ENCODE measurements around the gene GALNT10. TPM values are rescaled to one million over a fixed set of nuclear protein-coding genes. Genes with fewer than 3 reads are reported as not detected.

GALNT10 gene
- total and polyA plus RNA-seq, 2 experiments from 2014 or later: 3.2 to 12.9 TPM

DNA sequence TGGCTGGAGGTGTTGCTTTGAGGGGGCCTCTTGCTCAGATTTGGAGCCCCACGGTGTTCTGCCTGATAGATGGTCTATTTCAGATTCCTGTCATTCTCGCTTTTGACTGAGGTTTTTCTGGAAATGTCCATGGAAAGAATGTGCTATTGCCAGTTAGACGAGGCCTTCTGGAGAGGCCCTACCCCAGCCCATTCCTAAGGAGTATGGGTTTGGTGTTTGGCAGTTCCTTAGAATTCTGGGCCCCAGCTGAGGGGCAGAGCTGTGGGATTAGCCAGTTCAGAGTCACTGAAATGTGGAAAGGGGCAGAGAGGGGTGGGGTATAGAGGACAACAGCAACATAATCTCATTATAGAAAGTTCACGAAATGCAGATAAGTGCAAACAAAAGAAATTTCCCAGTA is 50.5 kb downstream of the GALNT10 start:
- H2AFZ ChIP-seq: no peak overlapping the region
- no peaks in the 10 kb centered on the region for H3K36me3 Mint-ChIP-seq (ENCODE audit: low read depth)
- ATAC-seq (no peak), DNase-seq (ENCODE audit: low spot score) (no peak)
- TF ChIP-seq CREB1 (CRISPR knock-in tag; IDR thresholded peaks at IDR 0.05; ENCODE audit: low read depth) (no peak), POLR2AphosphoS5 (IDR thresholded peaks at IDR 0.05; ENCODE audit: low read depth) (no peak), JUNB (IDR thresholded peaks at IDR 0.05; ENCODE audit: unreplicated experiment) (no peak), STAT1 (IDR thresholded peaks at IDR 0.05; ENCODE audit: unreplicated experiment) (no peak), NANOG (IDR thresholded peaks at IDR 0.05; ENCODE audit: borderline replicate concordance) (no peak)
- TF ChIP-seq, protein P1, sequence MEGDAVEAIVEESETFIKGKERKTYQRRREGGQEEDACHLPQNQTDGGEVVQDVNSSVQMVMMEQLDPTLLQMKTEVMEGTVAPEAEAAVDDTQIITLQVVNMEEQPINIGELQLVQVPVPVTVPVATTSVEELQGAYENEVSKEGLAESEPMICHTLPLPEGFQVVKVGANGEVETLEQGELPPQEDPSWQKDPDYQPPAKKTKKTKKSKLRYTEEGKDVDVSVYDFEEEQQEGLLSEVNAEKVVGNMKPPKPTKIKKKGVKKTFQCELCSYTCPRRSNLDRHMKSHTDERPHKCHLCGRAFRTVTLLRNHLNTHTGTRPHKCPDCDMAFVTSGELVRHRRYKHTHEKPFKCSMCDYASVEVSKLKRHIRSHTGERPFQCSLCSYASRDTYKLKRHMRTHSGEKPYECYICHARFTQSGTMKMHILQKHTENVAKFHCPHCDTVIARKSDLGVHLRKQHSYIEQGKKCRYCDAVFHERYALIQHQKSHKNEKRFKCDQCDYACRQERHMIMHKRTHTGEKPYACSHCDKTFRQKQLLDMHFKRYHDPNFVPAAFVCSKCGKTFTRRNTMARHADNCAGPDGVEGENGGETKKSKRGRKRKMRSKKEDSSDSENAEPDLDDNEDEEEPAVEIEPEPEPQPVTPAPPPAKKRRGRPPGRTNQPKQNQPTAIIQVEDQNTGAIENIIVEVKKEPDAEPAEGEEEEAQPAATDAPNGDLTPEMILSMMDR (conservative IDR thresholded peaks at IDR 0.05; ENCODE audit: low read depth in 2 of 2): no peak
- TF ChIP-seq, protein P2, sequence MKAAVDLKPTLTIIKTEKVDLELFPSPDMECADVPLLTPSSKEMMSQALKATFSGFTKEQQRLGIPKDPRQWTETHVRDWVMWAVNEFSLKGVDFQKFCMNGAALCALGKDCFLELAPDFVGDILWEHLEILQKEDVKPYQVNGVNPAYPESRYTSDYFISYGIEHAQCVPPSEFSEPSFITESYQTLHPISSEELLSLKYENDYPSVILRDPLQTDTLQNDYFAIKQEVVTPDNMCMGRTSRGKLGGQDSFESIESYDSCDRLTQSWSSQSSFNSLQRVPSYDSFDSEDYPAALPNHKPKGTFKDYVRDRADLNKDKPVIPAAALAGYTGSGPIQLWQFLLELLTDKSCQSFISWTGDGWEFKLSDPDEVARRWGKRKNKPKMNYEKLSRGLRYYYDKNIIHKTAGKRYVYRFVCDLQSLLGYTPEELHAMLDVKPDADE (IDR thresholded peaks at IDR 0.05): no peak
- TF ChIP-seq, protein P3, sequence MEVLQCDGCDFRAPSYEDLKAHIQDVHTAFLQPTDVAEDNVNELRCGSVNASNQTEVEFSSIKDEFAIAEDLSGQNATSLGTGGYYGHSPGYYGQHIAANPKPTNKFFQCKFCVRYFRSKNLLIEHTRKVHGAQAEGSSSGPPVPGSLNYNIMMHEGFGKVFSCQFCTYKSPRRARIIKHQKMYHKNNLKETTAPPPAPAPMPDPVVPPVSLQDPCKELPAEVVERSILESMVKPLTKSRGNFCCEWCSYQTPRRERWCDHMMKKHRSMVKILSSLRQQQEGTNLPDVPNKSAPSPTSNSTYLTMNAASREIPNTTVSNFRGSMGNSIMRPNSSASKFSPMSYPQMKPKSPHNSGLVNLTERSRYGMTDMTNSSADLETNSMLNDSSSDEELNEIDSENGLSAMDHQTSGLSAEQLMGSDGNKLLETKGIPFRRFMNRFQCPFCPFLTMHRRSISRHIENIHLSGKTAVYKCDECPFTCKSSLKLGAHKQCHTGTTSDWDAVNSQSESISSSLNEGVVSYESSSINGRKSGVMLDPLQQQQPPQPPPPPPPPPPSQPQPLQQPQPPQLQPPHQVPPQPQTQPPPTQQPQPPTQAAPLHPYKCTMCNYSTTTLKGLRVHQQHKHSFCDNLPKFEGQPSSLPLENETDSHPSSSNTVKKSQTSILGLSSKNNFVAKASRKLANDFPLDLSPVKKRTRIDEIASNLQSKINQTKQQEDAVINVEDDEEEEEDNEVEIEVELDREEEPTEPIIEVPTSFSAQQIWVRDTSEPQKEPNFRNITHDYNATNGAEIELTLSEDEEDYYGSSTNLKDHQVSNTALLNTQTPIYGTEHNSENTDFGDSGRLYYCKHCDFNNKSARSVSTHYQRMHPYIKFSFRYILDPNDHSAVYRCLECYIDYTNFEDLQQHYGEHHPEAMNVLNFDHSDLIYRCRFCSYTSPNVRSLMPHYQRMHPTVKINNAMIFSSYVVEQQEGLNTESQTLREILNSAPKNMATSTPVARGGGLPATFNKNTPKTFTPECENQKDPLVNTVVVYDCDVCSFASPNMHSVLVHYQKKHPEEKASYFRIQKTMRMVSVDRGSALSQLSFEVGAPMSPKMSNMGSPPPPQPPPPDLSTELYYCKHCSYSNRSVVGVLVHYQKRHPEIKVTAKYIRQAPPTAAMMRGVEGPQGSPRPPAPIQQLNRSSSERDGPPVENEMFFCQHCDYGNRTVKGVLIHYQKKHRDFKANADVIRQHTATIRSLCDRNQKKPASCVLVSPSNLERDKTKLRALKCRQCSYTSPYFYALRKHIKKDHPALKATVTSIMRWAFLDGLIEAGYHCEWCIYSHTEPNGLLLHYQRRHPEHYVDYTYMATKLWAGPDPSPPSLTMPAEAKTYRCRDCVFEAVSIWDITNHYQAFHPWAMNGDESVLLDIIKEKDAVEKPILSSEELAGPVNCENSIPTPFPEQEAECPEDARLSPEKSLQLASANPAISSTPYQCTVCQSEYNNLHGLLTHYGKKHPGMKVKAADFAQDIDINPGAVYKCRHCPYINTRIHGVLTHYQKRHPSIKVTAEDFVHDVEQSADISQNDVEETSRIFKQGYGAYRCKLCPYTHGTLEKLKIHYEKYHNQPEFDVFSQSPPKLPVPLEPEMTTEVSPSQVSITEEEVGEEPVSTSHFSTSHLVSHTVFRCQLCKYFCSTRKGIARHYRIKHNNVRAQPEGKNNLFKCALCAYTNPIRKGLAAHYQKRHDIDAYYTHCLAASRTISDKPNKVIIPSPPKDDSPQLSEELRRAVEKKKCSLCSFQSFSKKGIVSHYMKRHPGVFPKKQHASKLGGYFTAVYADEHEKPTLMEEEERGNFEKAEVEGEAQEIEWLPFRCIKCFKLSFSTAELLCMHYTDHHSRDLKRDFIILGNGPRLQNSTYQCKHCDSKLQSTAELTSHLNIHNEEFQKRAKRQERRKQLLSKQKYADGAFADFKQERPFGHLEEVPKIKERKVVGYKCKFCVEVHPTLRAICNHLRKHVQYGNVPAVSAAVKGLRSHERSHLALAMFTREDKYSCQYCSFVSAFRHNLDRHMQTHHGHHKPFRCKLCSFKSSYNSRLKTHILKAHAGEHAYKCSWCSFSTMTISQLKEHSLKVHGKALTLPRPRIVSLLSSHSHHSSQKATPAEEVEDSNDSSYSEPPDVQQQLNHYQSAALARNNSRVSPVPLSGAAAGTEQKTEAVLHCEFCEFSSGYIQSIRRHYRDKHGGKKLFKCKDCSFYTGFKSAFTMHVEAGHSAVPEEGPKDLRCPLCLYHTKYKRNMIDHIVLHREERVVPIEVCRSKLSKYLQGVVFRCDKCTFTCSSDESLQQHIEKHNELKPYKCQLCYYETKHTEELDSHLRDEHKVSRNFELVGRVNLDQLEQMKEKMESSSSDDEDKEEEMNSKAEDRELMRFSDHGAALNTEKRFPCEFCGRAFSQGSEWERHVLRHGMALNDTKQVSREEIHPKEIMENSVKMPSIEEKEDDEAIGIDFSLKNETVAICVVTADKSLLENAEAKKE (CRISPR knock-in tag; IDR thresholded peaks at IDR 0.05): no peak
- no peaks in the 10 kb centered on the region for H3K9me3 Mint-ChIP-seq
- no peak overlapping the region for H3K4me3 Mint-ChIP-seq
- no peak overlapping the region for H3K27ac ChIP-seq (ENCODE audit: low read depth)
- H3K27me3 Mint-ChIP-seq (ENCODE audit: insufficient read depth, low read depth, poor library complexity): peaks cover 2% of the 10 kb centered on the region
- H3F3A ChIP-seq (replicated peaks; ENCODE audit: low read depth): no peaks in the 10 kb centered on the region
- no peak overlapping the region for H3K4me2 ChIP-seq
- no peak overlapping the region for H3K4me3 ChIP-seq
- H3K79me2 ChIP-seq (replicated peaks; ENCODE audit: insufficient read depth): no peaks in the 10 kb centered on the region
- no peaks in the 10 kb centered on the region; the same call in 1 of the 2 replicates for H3K9me2 ChIP-seq (ENCODE audit: insufficient read depth)
- H3K36me3 ChIP-seq (ENCODE audit: insufficient read depth): no peaks in the 10 kb centered on the region
- peak overlapping the region; percentile 67; the same call in 1 of the 2 replicates for H3K27ac Mint-ChIP-seq
- H3K27me3 ChIP-seq (ENCODE audit: insufficient read depth): no peaks in the 10 kb centered on the region
- peaks cover 30% of the 10 kb centered on the region for H3K4me1 Mint-ChIP-seq
- H3K4me1 ChIP-seq (ENCODE audit: insufficient read depth): peaks cover 8% of the 10 kb centered on the region
- H4K20me1 ChIP-seq (replicated peaks; ENCODE audit: insufficient read depth): no peaks in the 10 kb centered on the region

Data from GM23338 (cell line).